T-helper 1 cell treated with Interleukin-12 subunit alpha and Interleukin-12 subunit beta and Interleukin-4 antibody, amounts not matched to agents 30 μg/mL and 1 μg/mL, for 36 hours (primary cell): ENCODE results near the gene SCAMP1.

Source experiments
- H3K27ac Mint-ChIP-seq: one replicate; pipeline ENCODE4 v1.8.0; 2021; ENCODE audit warnings: mild to moderate bottlenecking, mixed read lengths
- H3K27me3 Mint-ChIP-seq: one replicate; pipeline ENCODE4 v1.8.0; 2021; ENCODE audit warnings: low read depth, mixed read lengths
- H3K36me3 Mint-ChIP-seq: one replicate; pipeline ENCODE4 v1.8.0; 2021; ENCODE audit warnings: low read depth, mixed read lengths
- H3K4me1 Mint-ChIP-seq: one replicate; pipeline ENCODE4 v1.8.0; 2021; ENCODE audit warnings: low read depth, mixed read lengths
- H3K4me3 Mint-ChIP-seq: one replicate; pipeline ENCODE4 v1.8.0; 2021; ENCODE audit warnings: mild to moderate bottlenecking, moderate library complexity, mixed read lengths
- H3K9me3 Mint-ChIP-seq: one replicate; pipeline ENCODE4 v1.8.0; 2021; ENCODE audit warnings: mixed read lengths

SCAMP1 gene

DNA sequence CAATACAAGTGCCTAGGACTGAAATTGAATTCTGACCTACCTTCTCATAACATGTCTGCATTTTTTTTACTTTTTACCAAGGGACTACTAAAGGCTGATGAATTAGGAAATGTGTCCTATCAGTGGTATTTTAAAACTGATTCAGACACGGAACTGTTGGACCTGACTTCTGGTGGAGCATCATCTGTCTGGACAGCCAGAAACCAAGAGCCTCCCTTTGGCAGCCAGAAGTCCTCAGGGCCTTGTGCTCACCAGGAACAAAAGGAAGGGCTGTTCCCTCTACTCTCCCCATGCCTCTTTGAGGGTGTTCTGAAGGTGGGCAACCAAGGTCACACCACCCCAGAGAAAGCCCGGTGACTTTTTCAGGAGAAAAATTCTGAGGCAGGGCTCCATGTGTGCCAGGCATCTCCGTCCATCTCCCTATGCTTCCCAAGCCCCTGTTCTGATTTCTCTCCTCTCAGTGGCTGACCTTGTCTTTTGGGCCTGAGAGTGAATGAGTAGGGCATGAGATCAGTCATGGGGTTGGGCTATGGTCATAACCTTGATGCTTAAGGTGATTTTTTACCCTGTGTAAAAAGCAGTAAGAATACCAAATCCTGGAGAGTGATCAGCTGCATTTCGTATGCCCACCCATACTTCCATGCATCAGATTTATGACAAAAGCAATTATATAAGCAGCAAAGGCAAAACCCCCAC, 143.7 kb downstream of the SCAMP1 start:
- Mint-ChIP-seq H3K36me3 (no peaks in the 10 kb centered on the region), H3K4me3 (no peak overlapping the region), H3K4me1 (no peaks in the 10 kb centered on the region), H3K27ac (no peak overlapping the region), H3K27me3 (peaks cover 42% of the 10 kb centered on the region), H3K9me3 (no peaks in the 10 kb centered on the region)

GRCh38 chr5:78504704-78505677, 144.6 kb downstream of the SCAMP1 start:
- H3K36me3 Mint-ChIP-seq: no peaks in the 10 kb centered on the region
- H3K4me1 Mint-ChIP-seq: peaks cover 4% of the 10 kb centered on the region
- H3K4me3 Mint-ChIP-seq: no peak overlapping the region
- H3K27ac Mint-ChIP-seq: no peak overlapping the region
- H3K27me3 Mint-ChIP-seq: peaks cover 47% of the 10 kb centered on the region
- no peaks in the 10 kb centered on the region for H3K9me3 Mint-ChIP-seq

DNA sequence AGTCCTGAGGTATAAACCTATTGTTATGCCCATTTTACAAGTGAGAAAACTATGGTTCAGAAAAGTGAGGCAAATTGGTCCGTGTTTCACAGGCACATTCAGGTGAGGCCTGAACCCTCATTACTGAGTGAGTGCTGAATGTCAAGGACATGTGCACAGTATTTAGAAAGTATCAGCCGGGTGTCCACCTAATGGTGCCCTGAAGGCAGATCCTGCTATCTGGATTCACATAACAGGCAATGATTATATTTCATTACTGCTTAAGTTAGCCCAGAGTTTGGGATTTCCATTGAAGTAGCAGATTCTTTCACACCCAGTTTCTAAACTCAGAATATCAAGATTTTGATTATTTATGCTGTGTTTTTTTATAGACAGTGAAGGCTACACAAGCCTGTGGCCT, 145.4 kb downstream of the SCAMP1 start:
- H3K4me1 Mint-ChIP-seq: peaks cover 8% of the 10 kb centered on the region
- no peaks in the 10 kb centered on the region for H3K9me3 Mint-ChIP-seq
- H3K4me3 Mint-ChIP-seq: no peak overlapping the region
- no peak overlapping the region for H3K27ac Mint-ChIP-seq
- H3K27me3 Mint-ChIP-seq: peaks cover 55% of the 10 kb centered on the region
- no peaks in the 10 kb centered on the region for H3K36me3 Mint-ChIP-seq

DNA sequence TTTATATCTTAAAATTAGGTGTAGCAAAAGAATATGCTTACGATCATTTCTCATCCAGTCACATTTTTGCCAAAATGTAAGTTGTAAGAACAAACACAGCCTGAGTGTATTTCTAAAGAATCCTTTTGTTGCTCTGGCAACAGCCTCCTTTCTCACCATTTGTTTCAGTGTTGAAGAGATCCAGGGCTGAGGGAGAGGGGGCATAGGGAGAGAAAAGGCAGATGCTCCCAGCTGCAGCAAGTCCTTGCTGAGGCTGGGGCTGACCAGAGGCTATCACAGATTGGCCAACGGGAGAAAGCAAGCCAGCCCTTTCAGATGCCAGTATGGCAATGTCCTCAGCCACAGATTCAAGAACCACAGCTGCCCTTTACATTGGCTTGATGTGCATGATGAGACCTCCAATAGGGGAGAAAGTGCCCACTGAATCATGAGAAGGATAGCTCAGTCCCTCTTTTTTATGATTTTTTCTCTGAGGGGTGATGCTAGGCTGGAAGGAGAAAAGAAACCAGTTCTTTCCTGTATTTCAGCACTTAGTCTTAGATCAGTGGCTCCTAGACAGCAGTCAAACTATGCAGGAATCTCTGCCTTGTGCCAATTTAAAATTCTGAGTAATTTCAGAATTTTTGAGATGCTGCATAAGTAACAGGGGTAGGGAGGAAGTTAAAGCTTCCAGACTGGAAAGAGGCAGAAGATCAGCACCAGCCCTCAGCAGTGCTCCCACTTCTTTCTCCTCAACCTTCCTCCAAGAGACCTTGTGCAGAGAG, 146.0 kb downstream of the SCAMP1 start:
- no peaks in the 10 kb centered on the region for H3K36me3 Mint-ChIP-seq
- H3K27ac Mint-ChIP-seq: no peak overlapping the region
- H3K4me3 Mint-ChIP-seq: no peak overlapping the region
- H3K27me3 Mint-ChIP-seq: peaks cover 57% of the 10 kb centered on the region
- H3K9me3 Mint-ChIP-seq: no peaks in the 10 kb centered on the region
- peaks cover 8% of the 10 kb centered on the region for H3K4me1 Mint-ChIP-seq

GRCh38 chr5:78507531-78507930, 147.1 kb downstream of the SCAMP1 start:
- Mint-ChIP-seq H3K9me3 (no peaks in the 10 kb centered on the region), H3K27ac (no peak overlapping the region), H3K36me3 (no peaks in the 10 kb centered on the region), H3K4me1 (peaks cover 8% of the 10 kb centered on the region), H3K27me3 (peaks cover 51% of the 10 kb centered on the region), H3K4me3 (no peak overlapping the region)

GRCh38 chr5:78508186-78508765, 147.9 kb downstream of the SCAMP1 start:
- no peaks in the 10 kb centered on the region for H3K36me3 Mint-ChIP-seq
- no peaks in the 10 kb centered on the region for H3K9me3 Mint-ChIP-seq
- peaks cover 8% of the 10 kb centered on the region for H3K4me1 Mint-ChIP-seq
- no peak overlapping the region for H3K27ac Mint-ChIP-seq
- no peak overlapping the region for H3K4me3 Mint-ChIP-seq
- peaks cover 52% of the 10 kb centered on the region for H3K27me3 Mint-ChIP-seq

DNA sequence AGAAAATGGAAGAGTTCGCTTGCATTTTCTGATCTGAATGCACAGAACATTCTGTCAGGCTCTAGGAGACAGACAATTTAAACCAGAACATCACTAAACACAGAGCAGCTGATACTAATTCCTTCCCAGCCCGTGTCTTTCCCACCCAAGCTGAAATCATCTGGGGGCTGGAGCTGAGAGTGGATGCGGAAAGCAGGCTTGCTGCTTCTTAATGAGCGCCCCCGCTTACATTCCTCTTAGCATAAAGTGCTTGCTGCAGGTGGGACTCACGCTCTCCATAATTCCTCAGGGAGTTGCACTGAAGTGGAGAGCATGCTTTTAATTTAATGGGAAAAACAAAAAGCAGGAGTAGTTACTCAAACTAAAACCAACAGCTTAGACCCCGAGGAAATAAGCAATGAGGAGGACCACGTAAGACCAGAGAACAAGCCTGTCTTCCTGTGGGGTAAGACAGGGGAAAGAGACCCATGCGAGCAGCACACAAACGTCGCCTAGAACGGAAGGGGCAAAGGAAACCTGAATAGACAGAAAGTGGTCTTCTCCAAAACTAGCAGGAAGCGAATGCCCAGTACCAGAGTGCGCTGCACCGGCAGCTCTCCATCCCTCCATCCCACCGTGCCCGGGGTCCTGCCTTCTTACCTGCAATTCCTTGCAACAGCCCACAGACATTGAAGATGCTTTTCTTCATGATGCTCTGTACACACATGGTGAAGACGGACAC, 148.9 kb downstream of the SCAMP1 start:
- H3K9me3 Mint-ChIP-seq: no peaks in the 10 kb centered on the region
- peaks cover 8% of the 10 kb centered on the region for H3K4me1 Mint-ChIP-seq
- H3K27ac Mint-ChIP-seq: no peak overlapping the region
- H3K27me3 Mint-ChIP-seq: peaks cover 59% of the 10 kb centered on the region
- no peaks in the 10 kb centered on the region for H3K36me3 Mint-ChIP-seq
- H3K4me3 Mint-ChIP-seq: peak overlapping the region; percentile 51

GRCh38 chr5:78509884-78510769, 149.7 kb downstream of the SCAMP1 start:
- H3K27ac Mint-ChIP-seq: no peak overlapping the region

DNA sequence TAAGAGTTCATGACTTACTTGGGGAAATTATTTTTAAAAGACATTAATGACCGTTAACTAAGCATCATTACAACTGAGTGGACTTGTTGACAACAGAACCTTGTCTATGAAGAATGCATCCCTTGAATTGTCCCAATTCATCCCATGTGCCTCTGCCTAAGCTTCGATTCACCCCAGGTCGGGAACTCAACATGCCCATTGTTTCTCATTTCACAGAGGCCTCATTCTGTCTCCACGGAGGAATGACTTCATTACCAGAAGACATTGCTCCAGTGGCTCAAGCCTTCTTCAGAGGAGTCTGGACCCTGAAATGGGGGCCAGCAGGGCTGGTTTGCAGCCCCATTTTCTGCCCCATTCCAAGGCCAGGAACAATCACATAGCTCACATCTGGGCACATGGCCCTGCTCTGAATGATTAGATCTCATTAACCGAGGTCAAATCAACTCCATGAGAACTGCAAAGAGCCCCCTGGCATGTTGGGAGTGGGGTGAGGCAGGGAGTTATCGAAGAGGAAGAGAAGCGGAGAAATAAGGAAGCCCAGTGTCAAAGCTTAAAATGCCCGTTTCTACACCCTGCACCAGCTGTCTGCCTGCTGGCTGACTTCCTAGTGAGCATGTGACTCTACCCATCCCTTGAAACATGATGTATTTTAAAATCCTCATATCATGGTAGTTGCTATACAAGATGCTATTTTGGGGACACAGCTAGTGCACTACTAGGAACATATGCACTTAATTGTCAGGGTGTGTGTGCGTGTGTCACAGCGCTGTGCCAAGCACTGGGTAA, 150.9 kb downstream of the SCAMP1 start:
- Mint-ChIP-seq H3K4me3 (no peak overlapping the region), H3K4me1 (peaks cover 8% of the 10 kb centered on the region), H3K9me3 (no peaks in the 10 kb centered on the region), H3K27me3 (peaks cover 73% of the 10 kb centered on the region), H3K27ac (no peak overlapping the region), H3K36me3 (no peaks in the 10 kb centered on the region)

More at GRCh38 chr5:78509884-78510769, 149.7 kb downstream of the SCAMP1 start:
- Mint-ChIP-seq H3K4me3 (peak overlapping the region; percentile 73), H3K36me3 (no peaks in the 10 kb centered on the region), H3K4me1 (peaks cover 8% of the 10 kb centered on the region), H3K27me3 (peaks cover 65% of the 10 kb centered on the region), H3K9me3 (no peaks in the 10 kb centered on the region)

DNA sequence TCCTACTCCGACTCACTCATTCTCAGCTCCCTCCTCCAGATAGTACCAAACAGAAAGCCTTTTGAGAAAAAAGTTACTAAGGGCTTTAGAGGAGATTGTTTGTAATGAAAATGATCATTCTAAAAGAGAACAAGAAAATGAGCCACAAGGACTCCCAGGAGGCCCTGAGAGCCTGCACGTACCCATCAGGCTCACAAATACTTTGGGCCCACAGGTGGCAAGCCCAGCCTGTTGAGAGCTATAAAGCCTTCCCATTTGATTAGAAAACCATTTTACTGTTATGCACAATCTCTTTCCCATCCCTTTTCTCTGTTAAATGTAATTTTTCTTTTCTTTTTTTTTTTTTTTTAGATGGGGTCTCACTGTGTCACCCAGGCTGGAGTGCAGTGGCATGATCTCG, 152.0 kb downstream of the SCAMP1 start:
- H3K27me3 Mint-ChIP-seq: peaks cover 76% of the 10 kb centered on the region

GRCh38 chr5:78513441-78513840, 153.0 kb downstream of the SCAMP1 start:
- Mint-ChIP-seq H3K4me3 (no peak overlapping the region), H3K9me3 (no peaks in the 10 kb centered on the region), H3K4me1 (peaks cover 8% of the 10 kb centered on the region), H3K27ac (no peak overlapping the region), H3K36me3 (no peaks in the 10 kb centered on the region), H3K27me3 (peaks cover 67% of the 10 kb centered on the region)

More for the DNA sequence above, 152.0 kb downstream of the SCAMP1 start:
- no peaks in the 10 kb centered on the region for H3K9me3 Mint-ChIP-seq
- H3K27ac Mint-ChIP-seq: no peak overlapping the region
- H3K4me3 Mint-ChIP-seq: no peak overlapping the region
- peaks cover 8% of the 10 kb centered on the region for H3K4me1 Mint-ChIP-seq
- H3K36me3 Mint-ChIP-seq: no peaks in the 10 kb centered on the region
